NOMO-1 (cell line): ENCODE measurements around the gene GSG1L.

ENCODE experiments used
- DNase-seq, 2 experiments: peaks; one replicate each; lab custom pipeline; 2025; ENCODE audit not compliant: unreplicated experiment in 2 of 2; lab: John Stamatoyannopoulos, UW

GSG1L gene

DNA sequence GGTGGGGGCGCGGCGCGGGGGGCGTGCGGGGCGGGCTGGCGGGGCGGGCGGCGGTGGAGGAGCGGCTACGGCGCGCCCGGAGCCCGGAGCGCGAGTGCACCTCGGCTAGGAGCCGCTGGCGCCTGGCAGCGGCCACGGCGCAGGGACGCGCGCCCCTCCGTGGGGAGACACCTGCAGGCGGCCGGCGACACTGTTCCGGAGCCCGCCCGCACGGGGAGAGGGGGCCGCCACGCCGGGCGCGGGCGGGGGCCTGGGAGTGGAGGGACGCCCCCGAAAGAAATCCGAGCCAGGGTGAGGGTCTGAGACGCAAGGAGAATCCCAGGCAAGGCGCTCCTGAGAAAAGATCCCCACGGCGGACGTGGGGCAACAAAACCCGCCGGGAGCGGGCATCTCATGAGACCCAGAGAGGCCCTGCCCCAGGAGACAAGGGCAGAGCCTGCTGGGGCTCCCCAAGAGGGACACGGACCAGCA lies at the start of gene GSG1L:
Gene GSG1L, minus strand, starts transcription at position 124 of the 471 bp plus-strand sequence. CDS start 290 bp downstream, outside the sequence.
- peak in 1 of 2 experiments; percentile 5 for DNase-seq

DNA sequence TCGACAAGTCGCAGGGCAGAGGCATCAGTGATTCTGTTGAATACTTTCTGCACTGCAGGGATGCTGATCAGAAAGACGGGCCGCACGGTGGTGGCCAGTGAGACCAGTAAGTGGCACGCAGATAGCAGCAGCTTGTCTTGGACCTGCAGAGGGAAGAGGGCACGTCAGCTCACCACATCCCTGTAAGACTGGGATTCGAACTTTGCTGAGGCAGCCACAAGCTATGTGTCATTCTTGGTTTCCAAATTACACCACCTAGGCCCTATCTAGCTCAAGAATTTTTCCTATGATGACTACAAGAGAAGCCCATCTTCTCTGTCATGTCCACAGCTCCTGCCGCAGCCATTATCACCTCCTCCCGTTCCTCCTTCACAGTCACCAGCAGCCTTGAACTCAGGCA lies 49.4 kb upstream of the GSG1L start:
- no peak for DNase-seq

DNA sequence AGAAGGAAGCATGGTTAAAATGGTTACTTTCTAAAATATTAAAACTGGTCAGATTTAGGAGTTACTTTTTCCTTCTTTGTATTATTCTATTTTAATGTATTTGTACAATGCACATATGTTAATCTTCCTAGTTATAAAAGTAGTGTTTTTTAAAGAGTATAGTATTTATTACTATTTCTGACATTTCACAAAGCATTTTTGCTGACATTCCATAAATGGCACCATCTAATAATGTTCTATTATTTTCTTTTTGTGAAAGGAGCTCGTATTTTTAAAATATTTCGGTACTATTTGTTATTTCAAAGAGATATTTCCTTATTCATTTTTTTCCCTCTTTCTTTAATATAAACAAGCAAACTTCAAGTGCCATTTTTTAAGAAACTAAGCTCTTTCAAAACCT lies 47.5 kb upstream of the GSG1L start:
- no peak for DNase-seq

DNA sequence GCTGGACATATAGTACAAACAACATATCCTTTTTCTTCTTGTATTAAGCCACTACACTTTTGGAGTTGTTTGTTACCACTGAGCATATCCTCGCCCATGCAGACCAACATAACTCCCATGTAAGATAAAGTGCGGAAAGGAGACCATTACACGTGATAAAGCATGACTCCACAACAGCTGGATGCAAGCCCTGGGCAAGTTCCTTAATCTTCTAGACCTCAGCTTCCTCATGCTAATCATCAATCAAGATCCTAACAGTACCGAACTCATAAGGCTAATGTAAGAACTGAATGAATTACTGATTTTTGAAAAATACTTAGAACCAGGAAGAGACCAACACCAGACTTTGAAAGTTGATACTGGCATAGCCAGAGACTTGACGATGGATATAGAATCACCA lies 47.0 kb upstream of the GSG1L start:
- peak; percentile 54 to 94 for DNase-seq

DNA sequence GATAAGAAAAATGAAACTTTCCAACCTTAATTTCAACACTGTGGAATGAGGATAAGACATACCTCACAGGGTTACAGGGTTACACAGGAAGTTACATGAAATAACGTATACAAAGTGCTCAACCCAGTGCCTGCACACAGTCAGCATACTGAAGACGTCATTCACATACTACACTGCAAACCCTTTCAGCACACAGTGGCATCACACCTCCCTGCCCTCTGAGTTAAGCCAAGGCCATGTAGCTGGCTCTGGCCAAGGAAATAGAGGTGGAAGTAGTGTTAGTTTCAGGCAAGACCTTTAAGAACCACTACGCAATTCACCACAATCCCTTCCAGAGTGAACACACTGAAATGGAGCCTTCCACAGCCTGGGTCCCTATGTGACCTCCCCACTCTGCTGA lies 46.6 kb upstream of the GSG1L start:
- peak in 1 of 2 experiments; percentile 17 for DNase-seq

DNA sequence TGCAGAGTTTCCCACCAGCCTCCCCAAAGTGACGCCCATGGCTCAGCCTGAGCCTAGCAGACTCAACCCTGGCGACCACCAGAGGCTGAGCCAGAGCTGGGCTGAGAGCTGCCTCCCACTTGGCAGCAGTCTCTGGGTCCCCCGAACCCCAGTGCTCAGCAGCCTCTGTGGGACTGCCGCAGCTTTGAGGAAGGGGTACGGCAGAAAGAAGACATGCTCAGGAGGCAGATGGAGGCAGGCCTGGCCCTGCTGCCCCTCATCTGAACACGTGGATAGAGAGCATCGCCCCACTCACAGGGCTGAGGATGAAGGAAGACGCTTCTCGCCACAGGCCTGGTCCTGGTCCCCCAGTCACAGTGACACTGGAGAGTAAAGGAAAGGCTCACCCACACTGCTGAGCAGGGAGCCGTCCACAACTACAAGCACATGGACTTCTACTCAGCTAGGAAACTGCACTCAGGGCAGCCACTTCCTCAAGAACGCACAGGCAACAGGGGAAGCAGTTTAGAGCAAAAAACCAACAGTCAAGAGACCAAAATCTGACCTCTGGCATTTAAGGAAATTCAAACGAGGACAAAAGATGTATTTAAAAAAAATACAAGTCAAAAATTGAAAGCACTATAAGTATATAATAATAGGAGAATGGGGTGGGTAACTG lies 45.2 kb upstream of the GSG1L start:
- peak; percentile 37 to 62 for DNase-seq

DNA sequence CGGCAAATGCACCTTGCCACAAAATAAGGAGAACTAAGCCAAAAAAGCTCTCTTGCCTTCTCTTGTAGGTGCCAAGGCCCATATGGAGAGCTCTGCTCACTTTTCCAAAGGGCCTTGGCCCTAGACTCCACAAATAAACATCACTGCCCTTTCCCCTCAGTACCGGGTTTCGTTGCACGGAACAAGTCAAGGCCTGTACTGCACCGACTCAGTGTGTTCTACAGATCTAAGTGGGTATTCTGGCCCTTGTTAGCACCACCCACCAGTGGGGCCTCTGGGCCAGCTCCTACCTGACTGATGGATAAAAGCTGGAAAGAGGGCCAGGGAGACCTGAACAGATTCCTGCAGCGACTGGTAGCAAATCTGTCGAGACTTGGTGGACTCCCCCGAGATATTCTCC lies 43.7 kb upstream of the GSG1L start:
- no peak for DNase-seq

DNA sequence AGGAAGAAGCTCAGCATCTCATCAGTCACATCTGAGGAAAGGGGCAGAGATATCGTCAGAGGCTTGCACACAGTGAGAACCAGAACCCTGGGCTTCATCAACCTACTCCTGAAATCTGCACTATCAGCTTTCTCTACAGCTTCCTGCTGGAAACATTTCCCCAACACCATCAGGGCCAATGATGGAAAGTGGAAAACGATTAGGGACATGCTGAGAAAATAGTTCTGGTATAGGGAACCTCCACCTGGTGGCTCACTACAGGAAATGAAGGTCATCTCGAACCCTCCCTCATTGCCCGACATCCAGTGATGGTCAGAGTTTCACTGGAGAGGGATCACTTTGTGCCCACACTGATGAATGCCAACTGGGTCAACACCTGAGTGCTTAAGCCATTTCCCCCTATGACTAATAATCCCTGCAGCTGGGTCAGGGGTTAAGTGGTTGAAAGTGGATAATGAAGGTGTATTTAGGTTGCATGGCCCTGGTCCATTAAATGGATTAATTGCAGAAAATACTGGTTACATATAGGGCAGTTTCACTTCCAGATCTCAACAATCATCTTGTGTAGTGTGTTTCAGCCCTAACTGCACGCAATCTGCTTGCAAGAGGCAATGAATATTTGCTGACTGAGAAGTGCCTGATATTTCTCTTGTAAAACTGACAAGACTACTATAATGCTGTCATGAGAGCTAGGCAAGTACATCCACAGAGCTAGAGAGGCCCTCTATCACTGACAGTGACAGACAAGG lies 43.1 kb upstream of the GSG1L start:
- DNase-seq: peak; percentile 14 to 54

DNA sequence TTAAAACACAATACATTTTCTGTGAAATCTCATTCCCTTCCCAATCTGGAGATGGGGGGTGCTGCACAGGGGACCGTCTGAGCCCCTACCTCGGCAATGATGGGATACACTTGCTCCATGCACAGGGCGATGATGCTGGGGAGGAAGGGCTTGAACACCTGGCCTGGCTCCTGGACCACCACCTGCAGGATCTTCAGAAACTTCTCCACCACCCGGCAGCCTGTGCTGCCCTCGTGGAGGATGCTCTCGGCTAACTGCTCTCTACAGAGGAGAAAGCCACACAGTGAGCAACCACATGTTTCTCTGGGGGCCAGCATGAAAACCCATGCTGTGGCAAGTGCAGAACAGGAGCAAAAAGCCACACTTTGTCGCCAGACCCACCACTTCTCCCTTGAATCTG lies 42.4 kb upstream of the GSG1L start:
- DNase-seq: no peak

DNA sequence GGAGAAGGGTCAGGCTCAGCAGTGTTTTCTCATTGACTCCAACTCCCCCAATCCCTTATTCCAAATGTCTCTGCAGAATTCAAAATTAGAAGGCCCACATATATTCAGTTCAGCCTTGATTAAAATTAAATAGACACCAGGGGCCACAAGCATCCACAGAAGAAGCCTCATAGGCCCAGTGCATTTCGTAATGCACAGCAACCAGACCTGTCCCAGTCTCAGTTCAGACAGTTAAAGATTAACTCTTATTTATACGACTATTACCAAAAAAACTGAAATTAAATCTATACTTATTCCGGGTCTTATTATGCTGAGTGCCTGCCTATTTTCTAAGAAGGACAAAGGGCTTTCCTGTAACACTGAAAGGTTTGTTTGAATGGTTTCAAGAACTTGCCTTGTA lies 41.8 kb upstream of the GSG1L start:
- DNase-seq: no peak

DNA sequence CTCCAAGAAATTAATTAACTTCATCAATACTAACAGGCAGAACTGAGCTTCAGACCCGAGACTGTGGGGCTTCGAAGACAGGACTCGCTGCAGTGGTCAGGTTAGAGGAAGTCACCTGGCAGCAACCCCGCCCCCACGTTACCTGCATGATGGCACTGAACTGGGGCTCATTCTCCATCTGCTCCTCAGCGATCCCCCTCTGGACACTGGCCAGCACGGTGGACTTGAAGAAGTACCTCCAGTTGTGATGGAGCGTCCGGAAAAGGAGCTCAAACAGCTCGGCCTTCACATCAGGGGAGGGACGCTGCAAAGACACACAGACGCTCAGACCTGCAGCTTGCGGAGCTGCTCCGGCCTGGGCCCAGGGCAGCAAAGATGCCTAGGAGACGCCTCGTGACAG lies 40.9 kb upstream of the GSG1L start:
- no peak for DNase-seq

DNA sequence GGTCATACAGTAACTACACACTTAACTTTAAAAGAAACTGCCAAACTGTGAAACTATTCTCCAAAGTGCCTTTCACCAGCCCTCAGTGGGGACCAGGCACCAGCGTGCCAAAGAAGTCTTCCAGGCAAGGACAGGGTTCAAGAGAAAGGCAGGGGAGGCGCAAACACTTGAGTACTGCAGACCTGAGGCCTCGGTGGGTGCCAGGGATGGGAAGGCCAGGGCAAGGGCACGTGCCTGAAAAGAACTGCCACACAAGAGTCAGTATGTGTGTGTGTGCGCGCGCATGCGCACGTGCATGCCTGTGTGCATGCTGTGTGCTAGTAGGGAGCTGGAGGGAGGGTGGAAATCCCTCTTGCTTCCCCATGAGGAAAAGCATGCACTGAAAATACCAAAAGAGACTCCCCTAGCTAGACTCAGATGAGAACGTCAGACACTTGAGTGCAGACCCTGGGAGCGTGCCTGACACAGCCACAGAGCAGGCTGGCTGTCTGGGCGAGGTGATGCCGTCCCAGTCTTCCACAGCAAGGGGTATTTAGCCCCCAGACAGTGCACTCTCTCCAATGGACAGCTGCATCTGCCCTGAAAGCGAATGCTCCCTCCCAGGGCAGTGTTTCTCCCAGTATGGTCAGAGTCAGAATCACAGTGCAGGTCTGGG lies 40.1 kb upstream of the GSG1L start:
- DNase-seq: no peak

DNA sequence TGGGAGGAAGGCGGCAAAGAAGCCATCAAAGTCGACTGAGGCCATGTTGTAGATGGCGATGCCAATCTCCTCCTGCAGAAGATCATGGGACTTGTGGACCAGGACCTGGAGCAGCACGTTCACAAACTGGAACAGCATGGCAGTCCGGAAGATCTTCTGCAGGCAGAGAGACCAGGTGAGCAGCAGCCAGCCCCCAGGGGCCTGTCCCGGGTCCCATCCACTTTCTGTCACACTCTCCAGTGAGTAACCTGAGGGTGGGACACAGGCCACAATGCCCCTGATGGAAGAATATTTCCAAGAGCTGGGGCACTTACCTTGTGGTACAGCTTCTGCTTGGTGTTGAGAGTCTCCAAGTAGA lies 38.0 kb upstream of the GSG1L start:
- no peak for DNase-seq

DNA sequence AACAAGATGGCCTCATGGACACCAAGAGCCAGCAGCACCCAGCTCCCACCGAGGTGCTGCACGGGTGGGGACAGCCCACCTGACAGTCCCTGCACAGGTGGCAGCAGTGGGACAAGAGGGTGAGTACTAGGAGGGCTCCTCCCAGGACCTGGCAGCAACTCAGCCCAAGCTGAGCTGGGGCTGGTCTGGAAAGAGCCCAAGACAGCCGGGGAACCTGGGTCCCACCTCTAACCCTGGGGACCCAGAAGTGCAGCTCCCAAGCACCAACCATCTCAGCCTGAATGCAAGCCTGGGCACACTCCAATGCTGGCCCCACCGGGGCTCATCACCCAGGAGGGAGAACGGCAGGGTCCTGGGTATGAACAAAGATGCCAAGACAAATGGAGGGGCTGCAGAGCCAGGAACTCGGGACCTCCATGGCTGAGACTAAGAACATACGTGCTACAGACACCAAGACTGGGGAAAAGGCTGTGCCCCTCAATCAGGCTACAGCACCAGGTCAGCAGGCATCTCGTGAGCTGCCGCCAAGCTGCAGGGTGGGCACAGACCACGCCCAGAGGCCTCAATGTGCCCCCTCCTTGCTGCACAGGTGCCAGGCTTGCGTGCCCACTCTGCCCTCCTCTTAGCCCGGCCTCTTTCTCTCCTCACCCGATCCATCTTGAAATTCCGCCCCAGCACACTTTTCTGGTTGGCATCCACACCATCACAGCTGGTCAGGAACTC lies 37.5 kb upstream of the GSG1L start:
- DNase-seq: no peak

DNA sequence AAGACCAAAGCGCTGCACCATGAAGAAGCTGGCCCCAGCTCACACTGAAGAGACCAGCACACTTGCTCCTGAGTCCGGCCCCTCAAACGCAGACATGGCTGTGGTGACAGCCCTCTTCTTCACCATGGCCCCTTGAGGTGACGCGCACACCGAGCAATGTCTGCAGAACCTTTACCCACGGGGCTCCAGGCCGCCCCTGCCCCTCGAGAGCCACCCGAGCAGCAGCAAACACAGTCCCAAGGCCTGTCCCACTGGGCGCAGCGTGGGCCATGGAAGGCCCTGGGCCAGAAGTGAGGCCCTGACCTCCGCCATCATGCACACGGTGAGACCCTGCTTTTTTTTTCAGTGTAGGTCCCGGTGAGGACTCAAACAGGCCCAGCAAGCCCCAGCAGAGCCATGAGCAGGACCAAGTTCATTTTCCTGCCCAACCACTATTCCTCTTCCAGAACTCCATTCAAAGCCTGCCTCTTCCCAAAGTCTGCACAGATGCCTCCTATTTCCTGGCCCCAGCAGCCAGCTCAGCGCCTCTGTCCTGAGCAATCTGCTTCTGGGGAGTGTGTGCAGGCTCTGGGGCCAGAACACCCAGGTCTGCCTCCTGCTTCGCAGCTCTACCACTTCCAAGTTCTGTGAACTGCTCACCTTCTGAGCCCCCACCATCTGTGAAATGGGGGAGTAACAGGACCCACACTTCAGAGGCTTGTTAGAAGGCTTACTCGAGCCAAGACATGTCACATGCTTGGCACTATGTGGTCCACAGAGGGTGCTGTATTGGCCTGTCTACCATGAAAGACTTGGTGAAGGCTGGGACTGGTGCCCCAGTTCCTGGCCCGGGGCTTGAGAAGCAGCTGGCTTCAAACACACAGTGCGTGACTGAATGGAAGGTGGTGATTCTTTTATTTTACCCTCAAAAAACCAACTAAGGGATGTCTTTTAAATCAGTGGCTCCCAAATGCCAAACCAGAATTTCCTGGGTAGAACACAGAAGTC lies 35.7 kb upstream of the GSG1L start:
- no peak for DNase-seq

DNA sequence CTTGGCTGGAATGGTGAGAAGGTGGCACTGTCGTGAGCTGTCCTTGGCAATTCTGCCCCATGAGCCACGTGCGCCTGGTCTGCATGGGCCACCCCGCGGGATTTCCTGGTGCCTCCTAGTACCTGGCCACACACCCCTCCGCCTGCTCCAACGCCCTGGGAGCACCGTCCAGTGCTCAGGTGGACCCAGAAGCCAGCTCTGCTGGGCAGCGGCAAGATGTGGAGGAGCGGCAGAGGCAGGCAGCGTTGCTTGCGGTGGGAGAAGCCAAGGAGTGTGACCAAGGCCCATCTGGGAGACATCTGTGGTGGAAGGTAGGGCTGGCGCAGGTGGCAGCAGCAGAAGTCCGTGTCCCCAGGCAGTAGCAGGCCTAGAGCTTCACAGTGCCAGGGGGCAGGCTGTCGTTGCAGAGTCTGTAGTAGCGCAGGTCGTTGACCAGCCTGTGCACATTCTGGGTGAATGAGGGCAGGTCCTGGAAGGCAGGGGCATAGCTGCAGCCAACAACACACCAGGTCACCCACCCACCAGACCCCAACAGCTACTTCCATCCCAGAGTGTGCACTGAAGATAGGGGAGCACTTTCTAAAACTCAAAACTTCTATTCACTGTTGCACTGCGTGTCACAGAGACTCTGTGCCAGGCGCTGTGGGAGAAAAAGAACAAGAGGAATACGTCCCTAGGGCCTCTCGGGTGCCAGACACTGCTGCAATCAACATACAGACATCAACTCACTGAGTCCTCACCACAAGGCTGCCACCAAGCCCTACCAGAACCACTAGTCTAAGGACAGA lies 34.9 kb upstream of the GSG1L start:
- no peak for DNase-seq

DNA sequence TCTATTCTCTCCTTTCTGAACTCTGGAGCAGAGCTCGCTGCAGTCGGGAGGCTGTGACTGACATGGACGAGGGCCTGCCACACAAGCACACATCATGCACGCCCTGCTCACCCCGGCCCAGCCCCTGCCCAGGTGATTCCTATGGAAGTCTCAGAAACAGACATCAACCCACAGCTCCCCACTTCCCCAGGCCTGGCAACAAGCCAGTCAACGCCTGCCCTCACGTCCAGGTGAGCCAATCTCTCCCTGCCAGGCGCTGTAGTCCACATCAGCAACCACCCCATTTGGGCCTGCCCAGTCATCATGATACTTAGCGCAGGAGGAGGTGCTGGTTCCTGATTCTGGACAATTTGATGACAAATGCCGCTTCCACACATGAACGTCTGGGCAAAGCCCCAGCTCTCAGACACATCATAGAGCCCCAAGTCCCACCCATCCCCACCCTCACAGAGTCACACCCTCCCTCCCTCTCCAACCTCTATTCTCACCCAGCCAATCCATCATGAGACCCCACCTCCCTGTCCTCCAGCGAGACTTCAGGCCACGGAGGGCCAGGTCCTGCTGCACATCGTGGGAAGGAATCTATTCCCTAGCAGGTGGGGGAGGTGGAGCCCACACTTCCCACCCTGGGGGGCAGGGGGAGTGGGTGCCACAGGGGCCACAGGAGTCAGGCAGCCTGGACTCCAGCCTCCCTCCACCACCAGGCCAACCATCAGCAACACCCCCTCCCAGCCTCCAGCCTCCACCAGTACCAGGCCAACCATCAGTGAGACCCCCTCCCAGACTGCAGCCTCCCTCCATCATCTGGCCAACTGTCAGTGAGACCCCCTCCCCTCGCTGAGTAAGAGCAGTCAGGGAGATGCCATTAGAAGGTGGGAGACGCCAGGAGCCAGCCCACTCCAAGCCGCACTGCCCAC lies 33.7 kb upstream of the GSG1L start:
- DNase-seq: no peak

DNA sequence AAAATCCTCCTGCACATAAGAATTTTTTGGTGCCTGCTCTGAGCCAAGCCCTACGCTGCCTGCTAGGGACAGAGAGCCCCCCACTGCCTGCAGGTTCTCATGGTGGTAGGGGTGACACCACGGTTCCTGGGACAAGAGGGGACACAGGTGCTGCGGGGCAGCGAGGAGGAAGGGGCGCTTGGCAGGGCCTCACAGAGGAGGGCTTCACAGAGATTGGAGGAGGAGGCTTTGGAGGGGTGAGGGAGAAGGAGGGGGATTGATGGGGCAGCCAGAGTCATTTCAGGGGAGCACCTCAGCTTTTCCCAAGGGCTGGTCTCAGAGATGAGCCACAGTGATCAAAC lies 29.8 kb upstream of the GSG1L start:
- DNase-seq: no peak
